GM19025 (cell line): ENCODE measurements around the gene S1PR3.

Experiments
- ATAC-seq: cut with Tn5 transposase; IDR thresholded peaks from one replicate; pipeline ENCODE4 v1.9.1; 2021; ENCODE audit warnings: mild to moderate bottlenecking, low read depth, moderate library complexity; ENCODE audit not compliant: unreplicated experiment

Gene S1PR3

DNA sequence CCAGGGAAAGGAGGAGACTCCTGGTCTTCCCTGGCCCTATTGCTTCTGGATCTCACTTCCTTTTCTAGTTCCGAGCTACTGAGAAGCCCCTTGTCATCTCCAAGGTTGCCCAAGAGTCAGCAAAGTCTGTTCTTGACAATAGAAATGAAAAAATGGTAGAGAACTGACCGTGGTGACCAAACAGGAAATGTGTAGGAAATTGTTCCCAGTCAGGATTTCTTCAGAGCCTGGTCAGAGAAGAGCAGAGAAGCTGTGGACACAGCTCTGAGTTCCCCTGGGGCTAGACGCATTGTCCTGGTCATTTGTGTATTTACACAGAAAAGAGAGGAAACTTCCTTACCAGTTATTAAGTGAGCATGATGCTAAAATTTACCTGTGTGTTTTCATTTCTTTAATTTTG is 35.6 kb downstream of the S1PR3 start:
- no peak for ATAC-seq

DNA sequence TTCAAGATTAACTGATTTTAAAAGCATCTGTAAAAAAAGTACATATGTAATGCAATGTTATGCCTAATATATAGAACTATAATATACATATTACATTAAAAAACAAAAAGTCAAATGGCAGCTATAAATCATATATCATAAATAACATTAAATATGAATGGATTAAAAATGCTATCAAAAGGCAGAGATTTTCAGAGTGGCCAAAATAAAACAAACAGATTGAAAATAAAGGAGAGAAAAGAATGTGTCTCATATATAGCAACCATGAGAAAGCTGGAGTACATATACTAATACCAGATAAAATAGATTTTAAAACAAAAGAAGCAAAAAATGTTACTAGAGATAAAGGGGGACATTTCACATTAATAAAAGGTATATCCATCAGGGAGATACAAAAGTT is 38.5 kb downstream of the S1PR3 start:
- no peak for ATAC-seq

DNA sequence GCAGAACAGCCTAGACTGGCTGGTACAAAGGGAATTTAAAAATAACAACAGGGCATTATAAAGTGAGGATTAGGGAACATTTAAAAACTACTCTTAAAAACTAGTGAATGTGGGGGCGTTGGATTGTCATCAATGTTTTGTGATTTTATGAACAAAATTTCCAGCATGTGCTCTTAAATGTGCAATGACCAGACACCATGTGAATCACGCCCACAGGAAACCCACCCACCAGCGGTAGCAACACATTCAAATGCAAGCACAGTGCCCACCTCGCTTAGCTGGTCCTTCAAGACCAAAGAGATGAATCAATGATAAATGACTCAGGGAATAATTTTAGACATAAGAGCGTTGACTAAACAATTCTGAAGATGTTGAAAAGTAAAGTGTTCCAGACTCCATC is 40.9 kb downstream of the S1PR3 start:
- ATAC-seq, result no peak

DNA sequence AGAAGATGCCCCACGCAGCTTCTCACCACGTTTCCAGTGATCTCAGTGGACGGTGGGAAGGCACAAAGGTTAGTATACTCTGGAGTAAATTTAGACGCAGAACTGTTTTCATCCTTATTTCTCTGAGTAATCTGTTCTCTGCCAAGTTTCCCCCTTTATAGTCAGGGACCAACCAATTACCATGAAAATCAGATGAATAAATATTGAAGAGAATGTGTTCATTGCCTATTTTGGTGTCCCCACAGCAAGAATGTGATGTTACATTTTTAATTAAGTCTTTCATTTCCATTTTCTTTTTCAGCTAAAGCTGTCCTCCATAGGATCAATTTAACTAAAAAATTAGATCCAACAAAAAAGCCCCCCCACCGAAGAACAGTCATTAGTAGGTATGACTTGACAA is 41.4 kb downstream of the S1PR3 start:
- ATAC-seq, result no peak

DNA sequence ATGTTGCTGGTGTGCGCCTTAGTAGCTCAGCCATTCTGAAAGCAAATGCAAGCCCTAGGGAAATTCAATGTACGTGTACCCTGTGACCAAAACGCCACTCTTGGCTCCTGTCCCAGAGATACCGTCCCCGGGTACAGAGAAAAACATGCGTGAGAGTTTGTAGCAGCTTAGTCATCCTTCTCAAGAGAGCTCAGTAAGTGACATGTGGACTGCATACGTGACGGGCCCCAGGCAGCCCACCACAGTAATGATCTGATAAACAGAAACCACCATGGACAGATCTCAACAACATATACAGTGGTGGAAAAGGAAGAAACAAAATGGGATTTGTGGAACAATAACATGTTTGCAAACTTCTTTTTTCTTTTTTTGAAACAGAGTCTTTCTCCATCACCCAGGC is 45.1 kb downstream of the S1PR3 start:
- ATAC-seq, result no peak

DNA sequence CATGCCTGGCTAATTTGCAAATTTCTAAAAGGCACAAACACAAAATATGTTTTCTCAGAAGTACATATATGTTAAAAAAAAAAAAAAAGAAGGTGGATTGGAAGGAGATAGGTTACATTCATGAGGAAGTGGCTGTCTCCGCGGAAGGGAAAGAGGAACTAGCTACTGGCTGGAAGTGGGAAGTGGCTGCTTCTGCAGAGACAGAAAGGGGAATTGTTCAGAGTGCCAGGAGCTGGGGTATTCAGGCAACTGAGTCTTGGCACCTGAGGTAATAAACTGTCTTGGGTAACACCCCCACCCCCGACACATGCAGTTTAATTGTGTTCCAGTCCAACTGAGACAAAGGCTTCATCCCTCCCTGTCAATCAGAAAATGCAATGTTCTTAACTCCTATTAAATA is 45.6 kb downstream of the S1PR3 start:
- no peak for ATAC-seq

DNA sequence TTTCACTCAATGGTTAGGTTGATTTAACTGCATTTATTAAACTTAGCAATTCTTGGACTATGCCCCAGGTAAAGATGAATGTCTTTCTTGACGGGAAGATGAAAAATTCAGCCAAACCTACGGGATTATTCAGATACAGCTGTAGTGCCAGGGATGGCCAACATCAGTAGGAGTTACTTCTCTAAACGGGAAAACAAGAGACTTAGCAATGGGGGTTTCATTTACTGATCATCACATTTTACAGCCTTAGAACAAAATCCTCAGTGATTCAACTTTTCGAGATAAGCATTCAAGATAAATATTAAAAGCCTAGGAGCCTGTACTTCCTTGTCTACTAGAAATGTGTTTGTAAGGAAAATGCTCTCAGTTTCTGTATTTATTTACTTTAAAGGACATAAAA is 46.1 kb downstream of the S1PR3 start:
- ATAC-seq, result no peak

DNA sequence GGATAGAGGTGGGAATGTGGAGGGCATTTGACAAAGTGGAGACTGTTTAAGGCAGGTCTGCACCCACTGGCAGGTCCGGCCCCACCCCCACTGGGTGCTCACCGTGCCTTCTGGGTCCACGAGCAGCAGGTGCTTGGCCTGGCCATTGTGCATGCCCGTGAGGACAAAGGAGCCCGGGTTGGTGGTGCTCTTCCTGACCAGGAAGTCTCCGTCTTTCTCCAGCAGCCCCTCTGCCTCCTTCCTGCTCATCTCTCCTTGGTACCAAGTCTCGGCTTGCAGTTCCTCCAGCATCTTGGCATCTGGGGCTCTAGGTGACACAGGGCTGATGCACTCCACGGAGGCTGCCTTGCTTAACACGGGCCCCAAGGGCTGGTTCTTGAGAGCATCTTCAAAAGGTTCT is 46.6 kb downstream of the S1PR3 start:
- no peak for ATAC-seq

DNA sequence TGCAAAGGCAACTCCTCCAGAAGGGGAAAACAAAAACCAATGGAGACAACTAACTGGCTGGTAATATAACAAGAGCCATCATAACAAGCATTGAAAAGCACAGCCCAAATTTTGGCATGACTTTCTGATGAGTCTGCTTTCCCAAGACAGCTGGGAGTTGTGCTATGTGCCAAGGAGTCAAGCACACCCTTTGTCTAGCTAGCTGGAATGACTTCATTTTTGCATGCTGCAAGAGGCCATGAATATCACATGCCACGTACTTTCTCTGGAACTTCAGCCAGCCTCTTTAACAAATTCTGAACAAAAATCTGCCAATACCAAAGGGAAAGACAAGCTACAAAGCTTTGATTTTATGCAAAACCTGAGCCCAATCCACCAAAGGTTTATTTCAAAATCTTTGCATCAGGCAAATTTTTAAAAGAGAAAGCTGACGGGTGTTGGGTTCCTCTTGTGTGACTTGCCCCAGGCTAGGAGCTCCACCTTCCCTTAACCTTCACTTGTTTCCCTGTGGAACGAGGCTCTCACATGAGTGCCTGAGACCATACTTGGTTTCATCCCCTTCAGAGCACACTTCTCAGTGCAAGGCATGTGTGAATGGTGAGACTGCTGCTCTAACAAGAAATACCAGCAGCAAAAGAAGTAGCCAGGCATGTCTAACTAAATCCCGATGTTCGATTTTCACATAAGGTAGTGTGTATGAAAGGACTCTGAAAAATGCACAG is 47.3 kb downstream of the S1PR3 start:
- no peak for ATAC-seq

DNA sequence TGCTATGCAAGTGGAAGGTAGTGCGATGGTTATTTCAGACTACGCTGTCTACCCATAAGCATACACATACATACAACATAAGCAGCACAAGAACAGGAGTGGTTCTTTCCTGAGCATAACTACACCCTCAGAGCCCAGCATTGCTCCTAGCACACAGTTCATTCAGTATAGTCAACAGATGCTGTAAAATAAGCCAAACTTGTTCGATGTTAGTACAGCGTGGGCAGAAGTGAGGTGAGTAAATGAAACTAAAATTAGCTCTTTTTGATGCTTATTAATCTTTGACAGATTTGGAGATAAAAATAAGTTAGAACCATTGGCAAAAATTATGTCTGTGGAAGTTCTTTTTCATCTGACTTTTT is 47.8 kb downstream of the S1PR3 start:
- no peak for ATAC-seq

DNA sequence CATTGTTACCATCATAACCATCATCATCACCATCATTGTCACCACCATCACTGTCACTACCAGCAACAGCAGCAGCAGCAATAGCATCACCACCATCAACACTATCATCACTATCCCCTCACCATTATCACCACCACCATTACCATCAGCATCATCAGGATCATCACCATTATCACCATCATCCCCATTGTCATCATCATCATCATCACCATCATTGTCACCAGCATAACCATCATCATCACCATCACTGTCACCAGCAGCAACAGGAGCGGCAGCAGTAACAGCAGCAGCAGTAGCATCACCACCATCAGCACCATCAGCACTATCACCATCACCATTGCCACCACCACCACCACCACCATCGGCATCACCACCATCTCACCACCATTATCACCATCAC is 48.4 kb downstream of the S1PR3 start:
- no peak for ATAC-seq

DNA sequence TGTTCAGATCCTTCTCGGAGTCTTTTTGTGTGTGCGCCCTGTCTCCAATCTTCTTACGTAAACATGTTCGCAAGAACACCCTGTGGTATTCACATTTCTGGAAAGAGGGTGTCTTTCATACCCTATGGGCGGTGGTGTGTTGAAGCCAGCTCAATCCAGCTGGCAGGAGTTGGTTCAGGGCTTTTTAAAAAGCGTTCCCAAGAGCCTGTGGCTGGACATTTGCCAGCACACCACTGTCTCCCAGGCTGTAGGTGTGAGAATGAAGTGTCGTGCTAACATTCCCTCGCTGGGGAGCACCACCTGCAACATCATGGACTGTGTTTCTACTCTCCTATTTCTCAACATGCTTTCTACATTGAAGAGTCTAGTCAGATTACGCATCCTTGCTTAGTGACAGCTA is 51.7 kb downstream of the S1PR3 start:
- no peak for ATAC-seq

DNA sequence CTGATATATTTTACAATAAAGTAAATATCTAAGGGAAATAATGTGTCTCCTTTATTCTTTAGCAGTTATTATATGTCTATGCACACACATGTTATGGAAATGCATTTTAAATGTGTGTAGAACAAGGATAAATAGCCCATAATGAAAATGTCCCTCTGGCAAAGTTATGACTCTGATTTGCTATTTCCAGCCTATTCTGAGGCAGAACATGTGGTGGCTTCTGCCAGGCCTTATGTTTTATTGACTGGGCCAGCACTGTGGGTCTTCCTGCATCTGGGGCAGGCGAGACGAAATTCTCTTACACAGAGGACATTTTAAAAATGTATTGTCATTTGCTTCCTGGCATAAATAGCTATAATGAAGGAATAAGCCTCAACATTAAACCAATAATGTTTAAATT is 52.8 kb downstream of the S1PR3 start:
- no peak for ATAC-seq

DNA sequence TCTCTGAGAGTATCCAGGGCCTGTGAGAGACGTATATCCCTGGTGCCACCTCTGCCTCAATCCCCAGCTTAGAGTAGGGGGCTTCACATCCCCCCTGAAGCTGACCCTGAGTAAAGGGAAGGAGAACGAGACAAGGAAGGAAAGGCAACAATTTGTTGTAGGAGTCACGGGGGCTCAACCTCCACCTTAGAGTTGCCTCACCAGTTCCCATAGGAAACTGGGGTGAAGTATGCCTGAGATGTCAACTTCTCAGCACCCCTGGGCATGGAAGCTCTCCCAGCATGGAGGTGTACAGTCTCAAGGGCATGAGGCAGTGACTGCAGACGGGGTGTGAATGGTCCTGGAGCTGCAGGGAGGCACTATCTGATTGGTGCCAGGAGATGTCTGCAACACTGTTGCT is 53.6 kb downstream of the S1PR3 start:
- no peak for ATAC-seq

DNA sequence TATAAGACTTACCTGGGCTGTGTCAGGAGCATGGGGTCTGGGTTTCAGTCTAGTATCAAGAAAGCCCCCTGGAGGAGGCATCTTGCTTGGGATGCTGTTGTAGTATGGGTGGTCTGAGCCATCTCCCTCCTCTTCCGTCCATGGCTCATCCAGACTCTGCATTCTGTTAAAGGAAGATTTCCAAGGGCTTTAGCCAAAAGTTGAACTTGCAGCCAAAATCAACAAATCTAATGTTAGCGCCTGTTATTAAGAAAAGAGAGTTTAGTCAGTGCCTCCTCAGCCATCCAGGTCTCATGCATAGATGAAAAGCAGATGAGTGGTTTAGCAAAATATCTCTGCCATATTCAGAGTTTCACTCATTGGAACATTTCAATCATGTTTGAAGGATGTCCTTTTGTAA is 55.6 kb downstream of the S1PR3 start:
- ATAC-seq, result no peak

DNA sequence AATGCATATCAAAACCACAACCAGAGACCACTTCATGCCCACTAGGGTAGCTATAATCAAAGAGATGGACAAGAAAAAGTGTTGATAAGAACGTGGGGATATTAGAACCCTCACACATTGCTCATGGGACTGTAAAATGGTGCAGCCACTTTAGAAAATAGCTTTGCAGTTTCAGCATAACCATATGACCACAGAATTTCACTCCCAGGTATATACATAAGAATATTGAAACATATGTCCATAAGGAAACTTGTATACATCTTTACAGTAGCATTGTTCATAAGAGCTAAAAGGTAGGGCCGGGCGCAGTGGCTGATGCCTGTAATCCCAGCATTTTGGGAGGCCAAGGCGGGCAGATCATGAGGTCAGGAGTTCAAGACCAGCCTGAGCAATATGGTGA is 56.4 kb downstream of the S1PR3 start:
- ATAC-seq, result no peak

DNA sequence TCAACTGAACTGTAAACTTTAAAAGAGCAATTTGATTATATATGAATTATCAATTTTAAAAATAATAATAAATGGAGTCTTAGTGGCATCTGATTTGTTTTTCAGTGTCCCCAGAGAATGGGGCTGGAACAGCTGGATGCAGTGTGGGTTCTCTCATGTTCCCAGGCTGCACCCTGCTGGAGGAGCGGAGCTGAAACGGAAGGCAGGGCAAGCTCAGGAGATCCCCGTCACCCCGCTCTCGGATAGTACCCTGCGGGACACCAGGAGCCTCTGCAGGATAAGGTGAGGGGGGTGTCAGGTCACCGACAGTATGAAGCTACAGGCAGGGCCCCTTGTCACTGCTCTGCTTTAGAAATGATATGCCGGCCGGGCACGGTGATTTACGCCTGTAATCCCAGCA is 57.3 kb downstream of the S1PR3 start:
- no peak for ATAC-seq

DNA sequence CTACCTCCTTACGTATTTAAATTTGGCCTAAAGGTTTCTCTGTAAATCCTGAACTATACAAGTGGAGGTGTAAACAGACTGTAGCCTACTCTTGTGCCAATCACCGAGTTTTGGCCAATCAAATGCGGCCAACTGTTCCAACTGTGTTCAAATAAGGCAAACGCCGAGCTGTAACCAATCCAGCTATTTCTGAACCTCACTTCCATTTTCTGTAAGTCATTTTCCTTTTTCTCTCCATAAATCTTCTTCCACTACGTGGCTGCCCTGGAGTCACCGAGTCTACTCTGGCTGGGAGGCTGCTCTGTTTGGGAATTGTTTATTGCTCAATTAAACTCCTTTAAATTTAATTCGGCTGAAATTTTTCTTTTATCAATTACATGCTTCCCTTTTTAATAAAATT is 58.4 kb downstream of the S1PR3 start:
- ATAC-seq, result no peak

DNA sequence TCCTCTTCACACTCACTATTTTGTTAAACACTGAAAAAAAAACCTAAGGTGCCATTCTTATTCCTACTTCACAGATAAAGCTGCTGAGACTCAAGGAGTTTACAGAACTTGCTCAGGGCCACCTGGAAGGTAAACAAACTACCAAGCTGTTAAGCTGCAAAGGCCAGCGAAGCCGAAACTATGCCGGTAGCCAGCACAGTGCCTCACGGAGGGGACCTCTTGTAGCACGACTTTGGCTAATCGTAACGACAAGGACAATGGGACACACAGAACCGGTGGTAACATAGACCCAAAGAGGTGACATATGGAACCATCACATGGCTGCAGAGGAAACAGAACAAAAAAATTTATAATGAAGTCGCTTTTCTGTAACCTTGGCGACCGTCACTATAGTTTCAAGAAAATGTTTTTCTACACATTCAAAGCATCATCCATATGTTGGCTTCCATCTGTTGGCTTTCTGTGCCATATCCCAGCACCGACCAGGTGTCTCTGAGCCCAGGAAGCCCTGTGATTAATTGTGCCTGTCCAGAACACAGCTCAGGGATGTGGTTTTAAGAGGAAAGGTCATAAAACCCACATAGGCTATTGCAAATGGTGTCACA is 60.3 kb downstream of the S1PR3 start:
- ATAC-seq, result no peak

DNA sequence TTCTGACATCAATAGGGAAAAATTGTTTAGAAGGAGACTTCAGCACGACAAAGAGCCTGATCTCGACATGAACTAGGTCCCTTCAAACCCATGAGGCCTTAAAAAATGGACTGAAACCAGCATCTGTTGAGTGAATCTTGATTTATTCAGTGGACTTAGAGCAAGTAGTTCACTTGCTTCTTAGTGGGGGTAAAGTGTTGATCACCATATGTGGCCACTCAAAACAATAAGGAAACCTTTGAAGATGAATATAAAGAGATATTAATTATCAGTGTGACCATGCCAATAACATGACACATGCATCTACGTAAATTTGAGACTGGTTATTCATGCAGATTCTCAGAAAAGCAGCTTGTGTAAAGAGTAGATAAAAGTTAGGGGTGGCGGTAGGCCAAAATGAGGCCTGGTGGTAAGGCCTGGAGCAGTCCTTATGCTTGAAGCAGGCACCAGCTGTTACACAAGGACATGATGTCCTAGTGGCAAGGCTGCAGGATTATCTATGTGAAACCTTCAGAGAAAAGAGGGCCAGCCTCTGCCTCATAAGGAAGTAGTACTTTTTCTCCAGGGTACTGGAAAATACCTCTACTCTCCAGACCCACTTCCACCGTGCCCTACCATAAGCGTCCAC is 61.3 kb downstream of the S1PR3 start:
- no peak for ATAC-seq

DNA sequence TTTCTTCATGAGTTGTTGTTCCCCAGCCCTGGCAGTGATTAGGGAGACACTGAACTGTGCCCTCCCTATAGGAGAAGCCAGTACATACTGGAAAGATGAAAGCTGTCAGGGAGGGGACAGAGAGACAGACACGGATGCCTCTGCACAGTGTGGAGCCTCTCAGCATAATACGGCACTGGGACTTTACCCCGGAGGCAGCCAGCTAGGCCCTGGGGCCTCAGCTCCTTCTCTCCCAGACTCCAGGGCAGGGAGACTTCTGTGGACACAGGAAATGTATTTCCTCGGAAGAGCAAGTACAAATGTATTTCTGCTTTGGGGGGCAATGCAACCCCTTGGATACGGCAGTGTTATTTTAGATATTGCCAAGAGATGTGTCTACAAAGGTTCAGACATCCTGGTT is 62.0 kb downstream of the S1PR3 start:
- ATAC-seq, result no peak
